ENCODE data around the gene ITPR1.

The ITPR1 gene

GRCh38 chr3:4478261-4478660 is 14.9 kb upstream of the ITPR1 start:
- H3K36me3 ChIP-seq (ENCODE audit: control insufficient read depth, insufficient read depth, low read length) = no peaks in the 10 kb centered on the region
- no peak overlapping the region for H3K4me3 ChIP-seq (ENCODE audit: insufficient read depth, low read depth, low read length)
- no peaks in the 10 kb centered on the region for H3K27me3 ChIP-seq (ENCODE audit: control insufficient read depth, insufficient read depth, low read length, poor library complexity, severe bottlenecking)
- WGBS, 2 experiments = 89 to 92% methylated on average over 3 of the region's 3 CpGs
- H3K4me1 ChIP-seq (ENCODE audit: control insufficient read depth, insufficient read depth, low read length) = no peaks in the 10 kb centered on the region
- no peak overlapping the region for H3K27ac ChIP-seq (ENCODE audit: insufficient read depth, low read depth, low read length, poor library complexity, severe bottlenecking)
- no peaks in the 10 kb centered on the region for H3K9me3 ChIP-seq (ENCODE audit: control insufficient read depth, low read length)

- peaks cover 45% of the 10 kb centered on the region for H3K27me3 ChIP-seq (ENCODE audit: control insufficient read depth, insufficient read depth, low read length, poor library complexity, severe bottlenecking)
- no peaks in the 10 kb centered on the region for H3K9me3 ChIP-seq (ENCODE audit: control insufficient read depth, low read length)
- peak overlapping the region; percentile 74 for H3K4me3 ChIP-seq (ENCODE audit: insufficient read depth, low read depth, low read length)
- no peaks in the 10 kb centered on the region for H3K36me3 ChIP-seq (ENCODE audit: control insufficient read depth, insufficient read depth, low read length)
- 48 to 49% methylated on average over 4 to 5 of the region's 5 CpGs for WGBS, 2 experiments
- H3K4me1 ChIP-seq (ENCODE audit: control insufficient read depth, insufficient read depth, low read length) = peaks cover 4% of the 10 kb centered on the region
- no peak overlapping the region for H3K27ac ChIP-seq (ENCODE audit: insufficient read depth, low read depth, low read length, poor library complexity, severe bottlenecking)
Measured at GRCh38 chr3:4491855-4492207, 1.3 kb upstream of the ITPR1 start.

GRCh38 chr3:4492208-4493013 is 737 bp upstream of the ITPR1 start:
- Histone ChIP-seq H3K27me3 (ENCODE audit: control insufficient read depth, insufficient read depth, low read length, poor library complexity, severe bottlenecking) (peaks cover 45% of the 10 kb centered on the region), H3K4me1 (ENCODE audit: control insufficient read depth, insufficient read depth, low read length) (peaks cover 4% of the 10 kb centered on the region), H3K27ac (ENCODE audit: insufficient read depth, low read depth, low read length, poor library complexity, severe bottlenecking) (peak overlapping the region; percentile 52), H3K4me3 (ENCODE audit: insufficient read depth, low read depth, low read length) (peak overlapping the region; percentile 74), H3K36me3 (ENCODE audit: control insufficient read depth, insufficient read depth, low read length) (no peaks in the 10 kb centered on the region), H3K9me3 (ENCODE audit: control insufficient read depth, low read length) (no peaks in the 10 kb centered on the region)
- WGBS, 2 experiments = 0 to 1% methylated on average over 43 of the region's 43 CpGs

GRCh38 chr3:4493941-4494894 is 1.1 kb downstream of the ITPR1 start:
- peak overlapping the region; percentile 74 for H3K4me3 ChIP-seq (ENCODE audit: insufficient read depth, low read depth, low read length)
- no peaks in the 10 kb centered on the region for H3K36me3 ChIP-seq (ENCODE audit: control insufficient read depth, insufficient read depth, low read length)
- WGBS, 2 experiments = 24 to 25% methylated on average over 28 of the region's 28 CpGs
- H3K27me3 ChIP-seq (ENCODE audit: control insufficient read depth, insufficient read depth, low read length, poor library complexity, severe bottlenecking) = peaks cover 45% of the 10 kb centered on the region
- no peaks in the 10 kb centered on the region for H3K9me3 ChIP-seq (ENCODE audit: control insufficient read depth, low read length)
- peaks cover 4% of the 10 kb centered on the region for H3K4me1 ChIP-seq (ENCODE audit: control insufficient read depth, insufficient read depth, low read length)
- no peak overlapping the region for H3K27ac ChIP-seq (ENCODE audit: insufficient read depth, low read depth, low read length, poor library complexity, severe bottlenecking)

- WGBS, 2 experiments = 77 to 83% methylated on average over 3 to 4 of the region's 4 CpGs
- H3K27me3 ChIP-seq (ENCODE audit: control insufficient read depth, insufficient read depth, low read length, poor library complexity, severe bottlenecking) = peaks cover 45% of the 10 kb centered on the region
- no peak overlapping the region for H3K4me3 ChIP-seq (ENCODE audit: insufficient read depth, low read depth, low read length)
- H3K4me1 ChIP-seq (ENCODE audit: control insufficient read depth, insufficient read depth, low read length) = peaks cover 4% of the 10 kb centered on the region
- no peaks in the 10 kb centered on the region for H3K9me3 ChIP-seq (ENCODE audit: control insufficient read depth, low read length)
- H3K36me3 ChIP-seq (ENCODE audit: control insufficient read depth, insufficient read depth, low read length) = no peaks in the 10 kb centered on the region
- H3K27ac ChIP-seq (ENCODE audit: insufficient read depth, low read depth, low read length, poor library complexity, severe bottlenecking) = no peak overlapping the region
Measured at GRCh38 chr3:4494895-4495264, 1.7 kb downstream of the ITPR1 start.

- Histone ChIP-seq H3K27me3 (ENCODE audit: control insufficient read depth, insufficient read depth, low read length, poor library complexity, severe bottlenecking) (peaks cover 43% of the 10 kb centered on the region), H3K4me3 (ENCODE audit: insufficient read depth, low read depth, low read length) (no peak overlapping the region), H3K36me3 (ENCODE audit: control insufficient read depth, insufficient read depth, low read length) (no peaks in the 10 kb centered on the region), H3K4me1 (ENCODE audit: control insufficient read depth, insufficient read depth, low read length) (peaks cover 4% of the 10 kb centered on the region), H3K9me3 (ENCODE audit: control insufficient read depth, low read length) (no peaks in the 10 kb centered on the region), H3K27ac (ENCODE audit: insufficient read depth, low read depth, low read length, poor library complexity, severe bottlenecking) (no peak overlapping the region)
- 84 to 96% methylated on average over 3 of the region's 3 CpGs for WGBS, 2 experiments
Measured at GRCh38 chr3:4495294-4496086, 2.3 kb downstream of the ITPR1 start.

GRCh38 chr3:4496087-4496452 is 2.9 kb downstream of the ITPR1 start:
- peaks cover 37% of the 10 kb centered on the region for H3K27me3 ChIP-seq (ENCODE audit: control insufficient read depth, insufficient read depth, low read length, poor library complexity, severe bottlenecking)
- WGBS, 2 experiments = 59 to 65% methylated on average over 3 of the region's 3 CpGs
- H3K4me3 ChIP-seq (ENCODE audit: insufficient read depth, low read depth, low read length) = no peak overlapping the region
- no peak overlapping the region for H3K27ac ChIP-seq (ENCODE audit: insufficient read depth, low read depth, low read length, poor library complexity, severe bottlenecking)
- no peaks in the 10 kb centered on the region for H3K9me3 ChIP-seq (ENCODE audit: control insufficient read depth, low read length)
- H3K36me3 ChIP-seq (ENCODE audit: control insufficient read depth, insufficient read depth, low read length) = no peaks in the 10 kb centered on the region
- peaks cover 4% of the 10 kb centered on the region for H3K4me1 ChIP-seq (ENCODE audit: control insufficient read depth, insufficient read depth, low read length)

- Histone ChIP-seq H3K4me1 (ENCODE audit: control insufficient read depth, insufficient read depth, low read length) (peaks cover 4% of the 10 kb centered on the region), H3K9me3 (ENCODE audit: control insufficient read depth, low read length) (no peaks in the 10 kb centered on the region), H3K36me3 (ENCODE audit: control insufficient read depth, insufficient read depth, low read length) (no peaks in the 10 kb centered on the region), H3K27ac (ENCODE audit: insufficient read depth, low read depth, low read length, poor library complexity, severe bottlenecking) (no peak overlapping the region), H3K27me3 (ENCODE audit: control insufficient read depth, insufficient read depth, low read length, poor library complexity, severe bottlenecking) (peaks cover 26% of the 10 kb centered on the region), H3K4me3 (ENCODE audit: insufficient read depth, low read depth, low read length) (no peak overlapping the region)
- WGBS, 2 experiments = 67 to 76% methylated on average over 3 to 5 of the region's 5 CpGs
Measured at GRCh38 chr3:4497005-4497692, 4.0 kb downstream of the ITPR1 start.

- Histone ChIP-seq H3K4me1 (ENCODE audit: control insufficient read depth, insufficient read depth, low read length) (peaks cover 4% of the 10 kb centered on the region), H3K4me3 (ENCODE audit: insufficient read depth, low read depth, low read length) (no peak overlapping the region), H3K36me3 (ENCODE audit: control insufficient read depth, insufficient read depth, low read length) (no peaks in the 10 kb centered on the region), H3K27me3 (ENCODE audit: control insufficient read depth, insufficient read depth, low read length, poor library complexity, severe bottlenecking) (peaks cover 25% of the 10 kb centered on the region), H3K27ac (ENCODE audit: insufficient read depth, low read depth, low read length, poor library complexity, severe bottlenecking) (no peak overlapping the region), H3K9me3 (ENCODE audit: control insufficient read depth, low read length) (no peaks in the 10 kb centered on the region)
- WGBS, 2 experiments = 74 to 86% methylated on average over 1 of the region's 1 CpG
Measured at GRCh38 chr3:4497843-4498324, 4.7 kb downstream of the ITPR1 start.

Data from ectodermal cell (in vitro differentiated cells).